Middle frontal gyrus (tissue), 1 donor: ENCODE measurements around the gene ZNF500.

Experiments
- DNase-seq: peaks from one replicate; pipeline ENCODE4 v3.0.0-alpha.2; 2015; ENCODE audit warnings: low spot score; ENCODE audit errors: extremely low spot score

Gene ZNF500

DNA sequence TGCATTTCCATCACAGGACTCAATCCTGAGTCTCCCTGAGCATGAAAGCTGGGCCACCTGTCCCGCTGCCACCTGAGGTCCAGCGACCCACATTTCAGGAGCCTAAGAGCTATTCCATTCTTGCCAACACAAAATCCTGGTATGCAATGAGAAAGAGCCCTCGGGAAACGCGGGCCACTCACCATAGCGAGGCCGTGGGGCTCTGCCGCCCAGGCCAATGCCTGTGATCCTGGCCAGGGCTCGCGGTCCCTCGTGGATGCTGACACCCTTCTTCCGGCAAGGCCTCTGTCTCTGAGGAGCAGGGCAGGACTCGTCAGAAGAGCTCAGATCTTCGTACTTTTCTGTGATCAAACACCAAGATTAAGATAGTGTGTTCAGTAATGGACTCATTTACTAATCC is 62.0 kb downstream of the ZNF500 start:
- DNase-seq, result no peak

DNA sequence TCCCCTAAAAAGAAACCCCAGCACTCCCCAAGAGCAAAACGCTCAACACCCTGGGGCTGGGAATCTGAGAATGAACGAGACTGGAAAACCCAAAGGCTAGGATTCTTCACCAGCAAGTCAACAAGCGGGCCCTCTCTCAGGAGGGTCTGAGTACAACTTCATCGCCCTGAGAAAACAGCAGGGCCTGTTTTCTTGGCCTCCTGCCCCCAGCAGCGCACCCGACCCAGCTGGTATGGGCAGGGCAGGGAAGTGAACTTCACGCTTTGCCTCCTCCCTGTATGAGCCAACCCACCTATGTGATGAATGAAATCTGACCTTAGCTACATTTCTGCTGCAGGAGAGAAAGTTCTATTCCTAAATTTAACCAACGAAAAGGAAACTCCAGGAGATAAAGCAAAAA is 62.5 kb downstream of the ZNF500 start:
- no peak for DNase-seq

DNA sequence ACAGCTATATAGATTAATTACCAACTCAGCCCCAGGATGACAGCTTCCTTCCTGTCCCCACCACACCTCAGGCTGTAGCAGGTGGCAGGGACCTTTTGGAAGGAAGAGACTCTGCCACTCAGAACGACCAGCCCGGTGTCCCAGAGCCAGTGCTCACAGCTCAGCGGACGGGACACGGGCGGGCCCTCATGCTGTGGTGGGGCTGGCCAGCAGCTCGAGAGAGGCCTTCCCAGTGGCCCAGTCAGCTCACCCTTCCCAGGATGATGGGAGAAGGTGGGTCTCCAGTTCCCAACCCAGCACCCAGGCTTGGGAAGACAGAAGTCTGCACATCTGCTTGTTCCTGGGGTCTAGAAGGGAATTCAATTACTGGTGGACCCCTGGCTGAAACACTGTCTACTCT is 63.1 kb downstream of the ZNF500 start:
- DNase-seq, result no peak

DNA sequence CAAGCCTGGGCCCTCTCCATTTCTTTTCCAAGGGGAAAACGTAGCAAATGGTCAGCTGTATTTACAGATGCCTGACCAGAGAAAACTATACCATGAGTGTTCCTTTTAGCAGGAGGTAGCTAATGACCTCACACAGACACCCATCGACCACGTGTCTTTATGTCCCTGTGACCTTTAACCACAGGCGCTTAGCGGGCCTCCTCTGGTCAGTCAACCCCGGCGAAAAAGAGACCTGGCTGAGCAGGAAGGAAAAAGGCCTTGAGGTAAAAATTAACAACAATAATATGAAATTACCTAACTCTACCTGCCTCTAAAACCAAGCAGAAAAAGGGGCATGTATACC is 64.5 kb downstream of the ZNF500 start:
- DNase-seq, result no peak

DNA sequence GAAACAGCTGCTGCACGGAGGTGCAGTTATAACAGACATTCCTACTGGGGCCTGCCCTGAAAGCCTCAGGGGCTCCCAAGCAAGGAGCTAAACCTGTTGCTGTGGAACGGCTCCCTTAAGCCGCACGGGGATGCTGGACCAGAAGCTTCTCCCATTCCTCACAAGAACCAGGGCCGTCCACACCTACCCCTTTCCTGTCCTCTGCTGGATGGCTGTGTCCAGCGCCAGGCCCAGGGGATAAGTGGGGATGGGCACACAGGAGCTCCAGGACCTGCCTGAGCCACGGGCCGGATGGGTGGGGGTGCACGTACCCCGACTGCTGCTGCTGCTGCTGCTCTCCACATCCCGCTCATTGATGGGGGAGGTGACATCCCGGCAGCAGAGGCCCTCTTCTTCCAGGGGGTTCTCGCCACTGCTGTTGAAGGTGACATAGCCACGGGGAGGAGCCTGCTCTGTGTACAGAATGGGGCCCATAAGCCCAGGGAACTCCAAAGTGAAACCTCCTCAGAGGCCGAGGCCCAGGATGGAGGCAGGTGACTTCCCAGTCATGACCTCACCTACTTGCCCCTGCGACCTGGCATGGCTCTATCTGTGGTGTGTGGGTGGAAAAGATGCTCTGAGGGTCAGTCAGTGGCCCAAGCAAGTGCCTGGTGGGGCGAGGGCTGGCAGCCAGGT is 65.0 kb downstream of the ZNF500 start:
- no peak for DNase-seq

DNA sequence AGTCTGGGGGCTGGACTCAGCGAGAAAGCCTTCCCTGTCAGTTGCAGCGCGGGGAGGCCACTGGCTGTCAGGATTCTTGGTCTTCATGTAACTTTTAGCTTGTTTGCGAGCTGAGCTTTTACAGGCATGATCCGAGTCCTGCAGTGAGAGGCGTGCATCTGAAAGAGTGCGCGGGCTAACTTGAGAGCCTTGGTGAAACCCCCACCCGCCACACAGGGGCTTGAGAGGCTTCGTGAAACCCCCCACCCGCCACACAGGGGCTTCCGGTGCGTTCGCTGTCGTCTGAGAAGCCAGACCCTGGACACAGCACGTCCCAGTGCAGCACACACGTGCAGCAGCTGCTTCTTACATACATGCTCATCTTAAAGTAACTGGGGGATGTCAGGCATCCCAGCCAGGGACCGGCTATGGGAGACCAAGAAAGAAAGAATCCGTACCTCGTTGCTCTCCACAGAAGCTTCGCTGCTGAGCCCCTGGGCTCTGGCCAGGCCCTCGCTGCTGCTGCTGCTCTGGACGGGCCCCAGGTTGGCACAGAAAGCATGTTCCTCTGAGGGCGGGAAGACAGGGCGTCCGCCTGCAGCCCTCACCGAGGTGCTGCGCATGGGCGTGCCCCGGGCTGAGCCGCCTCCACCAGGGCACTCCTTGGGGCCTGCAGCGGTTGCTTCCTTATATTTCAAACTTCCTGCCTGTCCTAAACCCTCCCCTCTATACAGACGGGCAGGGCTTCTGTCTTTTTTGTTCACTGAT is 65.8 kb downstream of the ZNF500 start:
- DNase-seq, result no peak

DNA sequence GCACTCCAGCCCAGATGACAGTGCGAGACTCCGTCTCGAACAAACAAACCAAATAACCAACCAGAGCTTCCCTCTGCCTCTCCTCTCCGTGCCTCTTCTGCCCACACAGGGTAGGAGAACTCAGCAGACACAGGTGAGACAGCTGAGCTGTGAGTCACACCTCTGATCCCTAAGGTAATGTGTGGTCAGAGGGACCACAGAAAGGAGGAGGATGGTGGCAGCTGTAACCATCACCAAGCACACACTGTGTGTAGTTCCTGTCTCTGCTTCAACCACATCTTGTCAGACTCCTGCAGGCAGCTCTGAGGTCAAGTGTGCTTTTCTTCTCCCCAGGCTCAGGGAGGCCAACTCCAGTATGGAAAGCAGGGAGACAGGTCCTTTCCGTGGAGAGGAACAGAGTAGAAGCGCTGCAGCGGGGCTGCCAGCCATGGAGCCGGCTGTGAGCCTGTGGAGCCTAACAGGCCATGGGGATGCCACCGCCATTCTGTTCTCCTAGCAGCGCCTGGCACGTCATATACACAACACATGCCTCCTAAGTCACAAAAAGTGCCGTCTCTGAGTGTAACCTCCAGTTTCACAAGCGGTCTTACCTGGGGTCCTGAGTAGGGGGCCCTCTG is 66.5 kb downstream of the ZNF500 start:
- DNase-seq, result no peak

DNA sequence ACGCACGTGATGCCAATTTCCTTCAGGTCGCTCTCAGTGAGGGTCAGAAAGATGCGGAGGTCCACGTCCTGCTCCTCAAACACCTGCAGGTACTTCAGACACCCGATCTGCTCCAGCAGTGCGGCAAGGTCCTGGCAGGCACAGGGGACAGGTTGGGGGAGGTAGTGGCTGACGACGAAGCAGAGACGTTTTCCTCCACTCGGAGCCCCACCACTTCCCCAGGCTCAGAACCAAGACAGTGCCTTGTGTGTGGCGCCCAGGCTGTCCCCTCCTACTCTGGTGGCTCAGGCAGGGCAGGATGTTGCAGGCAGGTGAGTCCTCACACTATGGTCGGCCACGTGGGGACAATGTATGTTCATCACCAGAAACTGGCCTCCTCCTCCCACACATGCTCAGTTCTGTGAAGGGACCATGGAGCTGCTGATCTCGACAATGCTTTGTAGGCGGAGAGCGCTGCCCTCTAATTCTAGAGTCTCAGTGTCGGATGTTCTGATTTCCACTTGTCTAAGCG is 67.9 kb downstream of the ZNF500 start:
- no peak for DNase-seq

DNA sequence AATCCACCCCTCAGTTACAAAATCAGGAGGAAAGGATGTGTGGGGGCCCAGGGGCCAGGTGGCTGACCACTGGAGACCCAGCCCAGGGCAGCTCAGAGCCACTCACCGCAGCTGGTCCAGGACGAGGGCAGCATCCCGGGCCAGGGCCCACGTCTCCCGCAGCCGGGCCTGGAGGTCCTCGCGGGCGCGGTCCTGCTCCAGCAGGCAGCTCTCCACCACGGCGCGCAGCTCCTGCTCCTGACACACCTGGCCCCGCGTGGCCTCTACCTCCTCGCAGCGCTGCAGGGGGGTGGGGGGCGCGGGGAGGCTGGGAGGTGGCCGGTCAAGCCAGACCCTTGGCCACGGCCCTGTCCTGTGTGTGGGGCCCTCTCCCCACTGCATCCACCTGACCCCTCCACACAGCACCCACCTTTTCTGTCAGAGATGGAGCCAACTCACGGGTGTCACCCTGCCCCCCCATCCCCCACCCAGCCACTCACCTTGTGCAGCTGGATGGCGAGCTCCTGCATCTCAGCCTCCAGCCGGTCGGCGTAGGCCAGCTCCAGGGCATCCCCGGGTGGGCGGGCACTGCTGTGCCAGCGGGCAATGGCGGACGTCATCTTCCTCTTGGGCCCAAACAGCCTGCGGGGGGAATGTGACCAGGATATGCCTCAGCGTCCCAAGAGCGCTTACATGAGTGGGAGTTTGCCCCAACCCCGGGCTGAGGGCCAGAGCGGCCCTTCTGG is 68.5 kb downstream of the ZNF500 start:
- DNase-seq, result no peak
